K562 (cell line): ENCODE data around the gene STT3B. TPM values are rescaled to one million over a fixed set of nuclear protein-coding genes. Genes with fewer than 3 reads are reported as not detected.
A peak's percentile ranks its signal among the peaks of the same experiment; 100 is the strongest.

Experiments used
- CEBPB ChIP-seq: fragments of 450-650 bp; IDR thresholded peaks from 2 replicates; pipeline ENCODE4 v1.6.1; 2016; ENCODE audit warnings: missing genetic modification characterization, missing compliant biosample characterization
- DPF2 ChIP-seq: fragments of 450-650 bp; IDR thresholded peaks from 2 replicates; pipeline ENCODE4 v1.6.1; 2016
- ETV1 ChIP-seq: fragments of 450-650 bp; conservative IDR thresholded peaks from 2 replicates; pipeline ENCODE4 v1.6.1; 2016; ENCODE audit warnings: missing genetic modification characterization, control low read depth, low read depth, missing compliant biosample characterization
- HDAC1 ChIP-seq, 2 experiments: fragments of 450-650 bp; IDR thresholded peaks; 2 replicates each; pipeline ENCODE4 v1.6.1; 2016 to 2017; ENCODE audit warnings: inconsistent platforms in 1 of 2, mild to moderate bottlenecking in 1 of 2, moderate library complexity in 1 of 2
- PML ChIP-seq: IDR thresholded peaks from 2 replicates; pipeline ENCODE4 v1.6.1; 2012; ENCODE audit warnings: low read length, inconsistent platforms
- RBM25 ChIP-seq: fragments of 200-400 bp; formaldehyde crosslinking; IDR thresholded peaks from 2 replicates; pipeline ENCODE4 v1.6.1; 2018; ENCODE audit warnings: low read length, low read depth, moderate library complexity; ENCODE audit not compliant: severe bottlenecking
- RFX7 ChIP-seq: fragments of 250-450 bp; sonication (Bioruptor Pico); IDR thresholded peaks from 2 replicates; pipeline ENCODE4 v1.5.1; 2021; ENCODE audit warnings: mild to moderate bottlenecking
- SREBF2 ChIP-seq: sonication (generic); formaldehyde crosslinking; IDR thresholded peaks from 2 replicates; pipeline ENCODE4 v1.4.0; 2020; ENCODE audit warnings: mild to moderate bottlenecking, missing genetic modification reagents
- ZNF282 ChIP-seq: sonication (generic); formaldehyde crosslinking; IDR thresholded peaks from 2 replicates; pipeline ENCODE4 v1.8.1; 2023; ENCODE audit warnings: missing genetic modification reagents
- ZNF384 ChIP-seq: IDR thresholded peaks from 2 replicates; pipeline ENCODE4 v1.6.1; 2012; ENCODE audit warnings: low read depth, low read length, improper control_type of control experiment
- ZNF696 ChIP-seq: fragments of 250-450 bp; sonication (Bioruptor Pico); conservative IDR thresholded peaks from 2 replicates; pipeline ENCODE4 v1.4.0; 2020; ENCODE audit warnings: mild to moderate bottlenecking, moderate library complexity
- polyA plus RNA-seq, 8 experiments: library from polyadenylated mRNA; depleted of rRNA in 4 of 8; stranded (reverse) in 5 of 8; unstranded in 3 of 8; fragments of >200 nt; fragmentation: Nextera tagmentation in 2 of 8; fragmentation: Illumina TruSeq in 1 of 8; extraction: Ambion mirVana in 2 of 8; extraction: Trizol in 1 of 8; gene quantifications; 2 replicates each; pipeline versions ENCODE4 v1.2.1 to v1.2.3, GENCODE V29; 2011 to 2014; ENCODE audit warnings: inconsistent platforms in 1 of 8, missing spikeins in 1 of 8
- total RNA-seq, 7 experiments: library from RNA; depleted of rRNA in 6 of 7; stranded (reverse); fragments of >200 nt in 6 of 7; fragmentation: Illumina TruSeq in 2 of 7; extraction: Trizol in 2 of 7; gene quantifications; 2 replicates each; pipeline versions ENCODE4 v1.2.1 to v1.2.3, GENCODE V29; 2011 to 2021; ENCODE audit warnings: low replicate concordance in 1 of 7
- TF ChIP-seq, protein P1 (sequence below): sonication (generic); formaldehyde crosslinking; IDR thresholded peaks from 2 replicates; pipeline ENCODE4 v1.8.1; 2023; ENCODE audit warnings: mild to moderate bottlenecking, missing genetic modification reagents
- TF ChIP-seq, protein P2 (sequence below): fragments of 450-650 bp; formaldehyde crosslinking; IDR thresholded peaks from 2 replicates; pipeline ENCODE4 v1.4.0; 2022; ENCODE audit warnings: missing genetic modification characterization
- TF ChIP-seq, protein P3 (sequence below): fragments of 450-650 bp; formaldehyde crosslinking; IDR thresholded peaks from 2 replicates; pipeline ENCODE4 v1.4.0; 2022; ENCODE audit warnings: mild to moderate bottlenecking, moderate library complexity
- TF ChIP-seq, protein P4 (sequence below): sonication (generic); formaldehyde crosslinking; IDR thresholded peaks from 2 replicates; pipeline ENCODE4 v1.8.1; 2023; ENCODE audit warnings: missing genetic modification reagents, mild to moderate bottlenecking, borderline replicate concordance
- TF ChIP-seq, protein P5 (sequence below), 2 experiments: IDR thresholded peaks; 2 replicates each; pipeline ENCODE4 v1.6.1; 2012; ENCODE audit warnings: improper control_type of control experiment in 2 of 2, low read depth in 2 of 2, low read length in 2 of 2, borderline replicate concordance in 1 of 2

The STT3B gene
- total and polyA plus RNA-seq, 9 of the 15 experiments (the other 6 are each of a cell fraction or from before 2014, with no cell fraction given), result 22.4 to 147 (median 100) TPM

DNA sequence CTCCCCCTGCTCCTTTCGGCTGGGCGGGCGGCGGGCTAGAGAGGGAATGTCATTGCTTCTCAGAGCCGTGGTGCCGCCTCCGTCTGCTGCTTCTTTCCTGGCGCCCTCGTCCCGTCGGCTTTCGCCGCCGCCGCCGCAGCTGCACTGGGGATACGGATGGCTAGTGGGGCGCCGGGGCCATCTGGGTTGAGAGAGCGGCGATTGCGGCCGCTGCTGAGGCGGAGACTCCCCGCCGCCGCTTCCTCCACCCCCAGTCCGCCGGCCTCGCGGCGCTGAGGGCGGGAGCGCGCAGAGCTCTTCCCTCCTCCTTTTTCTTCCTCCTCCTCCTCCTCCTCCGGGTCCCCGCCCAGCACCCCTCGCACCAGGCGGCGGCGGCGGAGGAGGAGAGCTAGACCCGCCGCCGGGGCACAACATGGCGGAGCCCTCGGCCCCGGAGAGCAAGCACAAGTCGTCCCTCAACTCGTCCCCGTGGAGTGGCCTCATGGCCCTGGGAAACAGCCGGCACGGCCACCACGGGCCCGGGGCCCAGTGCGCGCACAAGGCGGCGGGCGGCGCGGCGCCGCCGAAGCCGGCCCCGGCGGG, at the start of gene STT3B (continued):
- TF ChIP-seq, protein P1, sequence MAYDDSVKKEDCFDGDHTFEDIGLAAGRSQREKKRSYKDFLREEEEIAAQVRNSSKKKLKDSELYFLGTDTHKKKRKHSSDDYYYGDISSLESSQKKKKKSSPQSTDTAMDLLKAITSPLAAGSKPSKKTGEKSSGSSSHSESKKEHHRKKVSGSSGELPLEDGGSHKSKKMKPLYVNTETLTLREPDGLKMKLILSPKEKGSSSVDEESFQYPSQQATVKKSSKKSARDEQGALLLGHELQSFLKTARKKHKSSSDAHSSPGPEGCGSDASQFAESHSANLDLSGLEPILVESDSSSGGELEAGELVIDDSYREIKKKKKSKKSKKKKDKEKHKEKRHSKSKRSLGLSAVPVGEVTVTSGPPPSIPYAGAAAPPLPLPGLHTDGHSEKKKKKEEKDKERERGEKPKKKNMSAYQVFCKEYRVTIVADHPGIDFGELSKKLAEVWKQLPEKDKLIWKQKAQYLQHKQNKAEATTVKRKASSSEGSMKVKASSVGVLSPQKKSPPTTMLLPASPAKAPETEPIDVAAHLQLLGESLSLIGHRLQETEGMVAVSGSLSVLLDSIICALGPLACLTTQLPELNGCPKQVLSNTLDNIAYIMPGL (CRISPR knock-in tag), result no peak; the same call in 1 of the 2 replicates
- no peak for TF ChIP-seq RFX7 (CRISPR knock-in tag)
- no peak for TF ChIP-seq ZNF384
- peak; percentile 48; the same call in 1 of the 2 replicates for TF ChIP-seq ZNF282
- TF ChIP-seq, protein P2, sequence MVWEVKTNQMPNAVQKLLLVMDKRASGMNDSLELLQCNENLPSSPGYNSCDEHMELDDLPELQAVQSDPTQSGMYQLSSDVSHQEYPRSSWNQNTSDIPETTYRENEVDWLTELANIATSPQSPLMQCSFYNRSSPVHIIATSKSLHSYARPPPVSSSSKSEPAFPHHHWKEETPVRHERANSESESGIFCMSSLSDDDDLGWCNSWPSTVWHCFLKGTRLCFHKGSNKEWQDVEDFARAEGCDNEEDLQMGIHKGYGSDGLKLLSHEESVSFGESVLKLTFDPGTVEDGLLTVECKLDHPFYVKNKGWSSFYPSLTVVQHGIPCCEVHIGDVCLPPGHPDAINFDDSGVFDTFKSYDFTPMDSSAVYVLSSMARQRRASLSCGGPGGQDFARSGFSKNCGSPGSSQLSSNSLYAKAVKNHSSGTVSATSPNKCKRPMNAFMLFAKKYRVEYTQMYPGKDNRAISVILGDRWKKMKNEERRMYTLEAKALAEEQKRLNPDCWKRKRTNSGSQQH (CRISPR knock-in tag), result no peak
- TF ChIP-seq, protein P3, sequence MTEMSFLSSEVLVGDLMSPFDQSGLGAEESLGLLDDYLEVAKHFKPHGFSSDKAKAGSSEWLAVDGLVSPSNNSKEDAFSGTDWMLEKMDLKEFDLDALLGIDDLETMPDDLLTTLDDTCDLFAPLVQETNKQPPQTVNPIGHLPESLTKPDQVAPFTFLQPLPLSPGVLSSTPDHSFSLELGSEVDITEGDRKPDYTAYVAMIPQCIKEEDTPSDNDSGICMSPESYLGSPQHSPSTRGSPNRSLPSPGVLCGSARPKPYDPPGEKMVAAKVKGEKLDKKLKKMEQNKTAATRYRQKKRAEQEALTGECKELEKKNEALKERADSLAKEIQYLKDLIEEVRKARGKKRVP (CRISPR knock-in tag), result peak; percentile 20; the same call in 1 of the 2 replicates
- TF ChIP-seq PML, result peak; percentile 83; the same call in 1 of the 2 replicates
- no peak for TF ChIP-seq CEBPB (tag)
- TF ChIP-seq ZNF696 (CRISPR knock-in tag), result no peak
- 0 out of 2 replicates have a peak, but pooled peaks have one; percentile 14 for TF ChIP-seq ETV1 (tag)
- TF ChIP-seq HDAC1 (IDR thresholded peaks at IDR 0.05), result no peak; a peak in 2 of 4 replicates
- TF ChIP-seq, protein P4, sequence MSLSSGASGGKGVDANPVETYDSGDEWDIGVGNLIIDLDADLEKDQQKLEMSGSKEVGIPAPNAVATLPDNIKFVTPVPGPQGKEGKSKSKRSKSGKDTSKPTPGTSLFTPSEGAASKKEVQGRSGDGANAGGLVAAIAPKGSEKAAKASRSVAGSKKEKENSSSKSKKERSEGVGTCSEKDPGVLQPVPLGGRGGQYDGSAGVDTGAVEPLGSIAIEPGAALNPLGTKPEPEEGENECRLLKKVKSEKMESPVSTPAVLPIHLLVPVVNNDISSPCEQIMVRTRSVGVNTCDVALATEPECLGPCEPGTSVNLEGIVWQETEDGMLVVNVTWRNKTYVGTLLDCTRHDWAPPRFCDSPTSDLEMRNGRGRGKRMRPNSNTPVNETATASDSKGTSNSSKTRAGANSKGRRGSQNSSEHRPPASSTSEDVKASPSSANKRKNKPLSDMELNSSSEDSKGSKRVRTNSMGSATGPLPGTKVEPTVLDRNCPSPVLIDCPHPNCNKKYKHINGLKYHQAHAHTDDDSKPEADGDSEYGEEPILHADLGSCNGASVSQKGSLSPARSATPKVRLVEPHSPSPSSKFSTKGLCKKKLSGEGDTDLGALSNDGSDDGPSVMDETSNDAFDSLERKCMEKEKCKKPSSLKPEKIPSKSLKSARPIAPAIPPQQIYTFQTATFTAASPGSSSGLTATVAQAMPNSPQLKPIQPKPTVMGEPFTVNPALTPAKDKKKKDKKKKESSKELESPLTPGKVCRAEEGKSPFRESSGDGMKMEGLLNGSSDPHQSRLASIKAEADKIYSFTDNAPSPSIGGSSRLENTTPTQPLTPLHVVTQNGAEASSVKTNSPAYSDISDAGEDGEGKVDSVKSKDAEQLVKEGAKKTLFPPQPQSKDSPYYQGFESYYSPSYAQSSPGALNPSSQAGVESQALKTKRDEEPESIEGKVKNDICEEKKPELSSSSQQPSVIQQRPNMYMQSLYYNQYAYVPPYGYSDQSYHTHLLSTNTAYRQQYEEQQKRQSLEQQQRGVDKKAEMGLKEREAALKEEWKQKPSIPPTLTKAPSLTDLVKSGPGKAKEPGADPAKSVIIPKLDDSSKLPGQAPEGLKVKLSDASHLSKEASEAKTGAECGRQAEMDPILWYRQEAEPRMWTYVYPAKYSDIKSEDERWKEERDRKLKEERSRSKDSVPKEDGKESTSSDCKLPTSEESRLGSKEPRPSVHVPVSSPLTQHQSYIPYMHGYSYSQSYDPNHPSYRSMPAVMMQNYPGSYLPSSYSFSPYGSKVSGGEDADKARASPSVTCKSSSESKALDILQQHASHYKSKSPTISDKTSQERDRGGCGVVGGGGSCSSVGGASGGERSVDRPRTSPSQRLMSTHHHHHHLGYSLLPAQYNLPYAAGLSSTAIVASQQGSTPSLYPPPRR (CRISPR knock-in tag), result no peak
- TF ChIP-seq SREBF2 (CRISPR knock-in tag), result no peak
- no peak for TF ChIP-seq RBM25
- TF ChIP-seq DPF2, result no peak
- TF ChIP-seq, protein P5, sequence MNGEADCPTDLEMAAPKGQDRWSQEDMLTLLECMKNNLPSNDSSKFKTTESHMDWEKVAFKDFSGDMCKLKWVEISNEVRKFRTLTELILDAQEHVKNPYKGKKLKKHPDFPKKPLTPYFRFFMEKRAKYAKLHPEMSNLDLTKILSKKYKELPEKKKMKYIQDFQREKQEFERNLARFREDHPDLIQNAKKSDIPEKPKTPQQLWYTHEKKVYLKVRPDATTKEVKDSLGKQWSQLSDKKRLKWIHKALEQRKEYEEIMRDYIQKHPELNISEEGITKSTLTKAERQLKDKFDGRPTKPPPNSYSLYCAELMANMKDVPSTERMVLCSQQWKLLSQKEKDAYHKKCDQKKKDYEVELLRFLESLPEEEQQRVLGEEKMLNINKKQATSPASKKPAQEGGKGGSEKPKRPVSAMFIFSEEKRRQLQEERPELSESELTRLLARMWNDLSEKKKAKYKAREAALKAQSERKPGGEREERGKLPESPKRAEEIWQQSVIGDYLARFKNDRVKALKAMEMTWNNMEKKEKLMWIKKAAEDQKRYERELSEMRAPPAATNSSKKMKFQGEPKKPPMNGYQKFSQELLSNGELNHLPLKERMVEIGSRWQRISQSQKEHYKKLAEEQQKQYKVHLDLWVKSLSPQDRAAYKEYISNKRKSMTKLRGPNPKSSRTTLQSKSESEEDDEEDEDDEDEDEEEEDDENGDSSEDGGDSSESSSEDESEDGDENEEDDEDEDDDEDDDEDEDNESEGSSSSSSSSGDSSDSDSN (IDR thresholded peaks at IDR 0.05; ENCODE audit: borderline replicate concordance in 1 of 2, low read depth in 2 of 2, low read length in 2 of 2), result peak; percentile 44 to 76; a peak in 2 of 4 replicates
